Mesenchymal stem cell (in vitro differentiated cells and primary cell): ENCODE measurements around the gene TTC8.
A peak's percentile ranks its signal among the peaks of the same experiment; 100 is the strongest.

ENCODE experiments used
- DNase-seq: peaks from one replicate; pipeline ENCODE4 v3.0.0-alpha.2; 2013
- H2AFZ ChIP-seq: one replicate; pipeline ENCODE4 v1.6.1; 2013; ENCODE audit warnings: low read depth, mild to moderate bottlenecking, control low read depth, inconsistent platforms, low read length, moderate library complexity
- H2AK5ac ChIP-seq: 2 replicates; pipeline ENCODE4 v1.6.1; 2013; ENCODE audit warnings: low read length, moderate library complexity, mild to moderate bottlenecking, inconsistent platforms; ENCODE audit not compliant: severe bottlenecking
- H2BK120ac ChIP-seq: one replicate; pipeline ENCODE4 v1.6.1; 2013; ENCODE audit warnings: low read depth, mild to moderate bottlenecking, inconsistent platforms, low read length, moderate library complexity
- H2BK12ac ChIP-seq, 2 experiments: one replicate each; pipeline ENCODE4 v1.6.1; 2013; ENCODE audit warnings: inconsistent platforms in 2 of 2, low read length in 2 of 2, mild to moderate bottlenecking in 2 of 2, moderate library complexity in 2 of 2, control low read depth in 1 of 2
- H2BK15ac ChIP-seq: one replicate; pipeline ENCODE4 v1.6.1; 2013; ENCODE audit warnings: mild to moderate bottlenecking, low read depth, inconsistent platforms; ENCODE audit not compliant: poor library complexity, severe bottlenecking
- H2BK5ac ChIP-seq: 2 replicates; pipeline ENCODE4 v1.6.1; 2013; ENCODE audit warnings: low read depth, mild to moderate bottlenecking, low read length, control low read depth, inconsistent platforms; ENCODE audit not compliant: poor library complexity, severe bottlenecking
- H3K14ac ChIP-seq, 2 experiments: one replicate each; pipeline ENCODE4 v1.6.1; 2013; ENCODE audit warnings: inconsistent platforms in 2 of 2, low read length in 2 of 2, control low read depth in 1 of 2, mild to moderate bottlenecking in 1 of 2, moderate library complexity in 1 of 2
- H3K18ac ChIP-seq, 2 experiments: one replicate each; pipeline ENCODE4 v1.6.1; 2013; ENCODE audit warnings: inconsistent platforms in 2 of 2, low read length in 2 of 2, control low read depth in 1 of 2, low read depth in 1 of 2, mild to moderate bottlenecking in 1 of 2
- H3K23ac ChIP-seq, 2 experiments: one replicate each; pipeline ENCODE4 v1.6.1; 2013; ENCODE audit warnings: inconsistent platforms in 2 of 2, low read length in 2 of 2, mild to moderate bottlenecking in 2 of 2, moderate library complexity in 2 of 2, control low read depth in 1 of 2
- H3K27ac ChIP-seq: 2 replicates; pipeline ENCODE4 v1.5.1; 2013; ENCODE audit warnings: mild to moderate bottlenecking, moderate library complexity, low read length, control low read depth, inconsistent platforms; ENCODE audit not compliant: poor library complexity, severe bottlenecking
- H3K27me3 ChIP-seq, 2 experiments: 2 replicates each; pipeline versions ENCODE4 v1.6.1 to v1.7.0; 2013; ENCODE audit warnings: low read length in 2 of 2, mild to moderate bottlenecking in 2 of 2, moderate library complexity in 2 of 2, control low read depth in 1 of 2, inconsistent platforms in 1 of 2; ENCODE audit not compliant: control insufficient read depth in 1 of 2, insufficient read depth in 1 of 2
- H3K36me3 ChIP-seq, 2 experiments: 2 replicates each; pipeline versions ENCODE4 v1.6.1 to v1.7.0; 2013; ENCODE audit warnings: low read length in 2 of 2, control low read depth in 1 of 2, inconsistent platforms in 1 of 2, low read depth in 1 of 2, mild to moderate bottlenecking in 1 of 2; ENCODE audit not compliant: insufficient read depth in 2 of 2, control insufficient read depth in 1 of 2
- H3K4ac ChIP-seq, 2 experiments: one replicate each; pipeline ENCODE4 v1.6.1; 2013; ENCODE audit warnings: inconsistent platforms in 2 of 2, low read length in 2 of 2, mild to moderate bottlenecking in 2 of 2, moderate library complexity in 2 of 2, control low read depth in 1 of 2, low read depth in 1 of 2
- H3K4me1 ChIP-seq: 2 replicates; pipeline ENCODE4 v1.6.1; 2013; ENCODE audit warnings: low read depth, low read length, control low read depth; ENCODE audit not compliant: control insufficient read depth, insufficient read depth
- H3K4me2 ChIP-seq: 2 replicates; pipeline ENCODE4 v1.6.1; 2013; ENCODE audit warnings: low read length, mild to moderate bottlenecking, inconsistent platforms; ENCODE audit not compliant: poor library complexity, severe bottlenecking
- H3K4me3 ChIP-seq, 2 experiments: 2 replicates each; pipeline versions ENCODE4 v1.5.1 to v1.7.0; 2013; ENCODE audit warnings: low read length in 2 of 2, mild to moderate bottlenecking in 2 of 2, control low read depth in 1 of 2, low read depth in 1 of 2; ENCODE audit not compliant: insufficient read depth in 1 of 2
- H3K79me1 ChIP-seq: replicated peaks from 2 replicates; pipeline ENCODE4 v1.6.1; 2013; ENCODE audit warnings: mild to moderate bottlenecking, control low read depth, low read length, inconsistent platforms; ENCODE audit not compliant: poor library complexity, severe bottlenecking
- H3K9ac ChIP-seq: 2 replicates; pipeline ENCODE4 v1.7.0; 2013; ENCODE audit warnings: mild to moderate bottlenecking, low read length, moderate library complexity
- H3K9me3 ChIP-seq: 2 replicates; pipeline ENCODE4 v1.7.0; 2013; ENCODE audit warnings: mild to moderate bottlenecking, low read length; ENCODE audit not compliant: control insufficient read depth
- H4K8ac ChIP-seq: one replicate; pipeline ENCODE4 v1.6.1; 2013; ENCODE audit warnings: inconsistent platforms, mild to moderate bottlenecking, low read length, moderate library complexity
- H4K91ac ChIP-seq: one replicate; pipeline ENCODE4 v1.6.1; 2013; ENCODE audit warnings: mild to moderate bottlenecking, low read length, inconsistent platforms
- WGBS: methylation state at CpG from one replicate; pipeline ENCODE4 v1.1.7; 2013; ENCODE audit warnings: mixed read lengths; 5-methylcytosine and 5-hydroxymethylcytosine counted together

Gene TTC8

GRCh38 chr14:88910386-88910785 lies 85.9 kb downstream of the TTC8 start:
- Histone ChIP-seq H3K4me3 (peak overlapping the region in 1 of 2 experiments; percentile 31), H2AFZ (no peak overlapping the region), H3K4me1 (no peaks in the 10 kb centered on the region), H3K27me3 (no peaks in the 10 kb centered on the region), H3K36me3 (no peaks in the 10 kb centered on the region), H3K9ac (no peak overlapping the region), H3K18ac (no peak overlapping the region), H3K23ac (no peak overlapping the region), H3K4ac (no peak overlapping the region), H3K79me1 (no peaks in the 10 kb centered on the region), H4K91ac (peak overlapping the region; percentile 72), H2BK5ac (no peak overlapping the region), H2BK15ac (no peak overlapping the region), H3K9me3 (peaks cover 12% of the 10 kb centered on the region), H3K27ac (no peak overlapping the region), H4K8ac (no peak overlapping the region), H3K14ac (no peak overlapping the region), H3K4me2 (no peak overlapping the region), H2BK12ac (no peak overlapping the region), H2BK120ac (no peak overlapping the region), H2AK5ac (no peak overlapping the region)
- no peak for DNase-seq
- WGBS: 81% methylated on average over 6 of the region's 6 CpGs

- Histone ChIP-seq H4K91ac (no peak overlapping the region), H2BK120ac (no peak overlapping the region), H3K27me3 (no peaks in the 10 kb centered on the region), H3K4me1 (no peaks in the 10 kb centered on the region), H3K9ac (no peak overlapping the region), H2BK15ac (no peak overlapping the region), H2BK12ac (no peak overlapping the region), H3K4me3 (no peak overlapping the region), H2AFZ (no peak overlapping the region), H3K4me2 (no peak overlapping the region), H2BK5ac (no peak overlapping the region), H2AK5ac (no peak overlapping the region), H3K18ac (no peak overlapping the region), H3K4ac (no peak overlapping the region), H3K79me1 (no peaks in the 10 kb centered on the region), H3K23ac (no peak overlapping the region), H3K9me3 (peaks cover 12% of the 10 kb centered on the region), H3K27ac (no peak overlapping the region), H3K14ac (no peak overlapping the region), H3K36me3 (no peaks in the 10 kb centered on the region), H4K8ac (no peak overlapping the region)
- 80% methylated on average over 3 of the region's 4 CpGs for WGBS
- no peak for DNase-seq
Observed at GRCh38 chr14:88911809-88912208, 87.4 kb downstream of the TTC8 start.

GRCh38 chr14:88914956-88915355 lies 90.5 kb downstream of the TTC8 start:
- no peaks in the 10 kb centered on the region for H3K79me1 ChIP-seq
- H4K91ac ChIP-seq: no peak overlapping the region
- H3K9ac ChIP-seq: no peak overlapping the region
- H3K9me3 ChIP-seq: no peaks in the 10 kb centered on the region
- no peak overlapping the region for H2BK12ac ChIP-seq
- no peak overlapping the region for H3K14ac ChIP-seq
- H3K36me3 ChIP-seq: no peaks in the 10 kb centered on the region
- no peak overlapping the region for H3K4me3 ChIP-seq
- no peak overlapping the region for H2BK15ac ChIP-seq
- H2BK120ac ChIP-seq: no peak overlapping the region
- H3K27me3 ChIP-seq: no peaks in the 10 kb centered on the region
- no peak overlapping the region for H2BK5ac ChIP-seq
- no peak overlapping the region for H3K4me2 ChIP-seq
- H2AFZ ChIP-seq: no peak overlapping the region
- H4K8ac ChIP-seq: no peak overlapping the region
- 51% methylated on average over 3 of the region's 4 CpGs for WGBS
- H3K4ac ChIP-seq: no peak overlapping the region
- H3K27ac ChIP-seq: no peak overlapping the region
- no peak overlapping the region for H2AK5ac ChIP-seq
- no peak for DNase-seq
- no peak overlapping the region for H3K18ac ChIP-seq
- H3K23ac ChIP-seq: no peak overlapping the region
- no peaks in the 10 kb centered on the region for H3K4me1 ChIP-seq

GRCh38 chr14:88919502-88919901 lies 95.1 kb downstream of the TTC8 start:
- 65% methylated on average over 3 of the region's 3 CpGs for WGBS
- no peak overlapping the region for H3K4me2 ChIP-seq

More at GRCh38 chr14:88919502-88919901, 95.1 kb downstream of the TTC8 start:
- no peak overlapping the region for H2BK120ac ChIP-seq
- no peaks in the 10 kb centered on the region for H3K9me3 ChIP-seq
- no peak for DNase-seq
- no peaks in the 10 kb centered on the region for H3K27me3 ChIP-seq
- H3K27ac ChIP-seq: no peak overlapping the region
- H2BK5ac ChIP-seq: no peak overlapping the region
- no peak overlapping the region for H2AK5ac ChIP-seq
- no peaks in the 10 kb centered on the region for H3K4me1 ChIP-seq
- H2AFZ ChIP-seq: no peak overlapping the region
- H3K9ac ChIP-seq: no peak overlapping the region
- H3K79me1 ChIP-seq: no peaks in the 10 kb centered on the region
- no peak overlapping the region for H3K23ac ChIP-seq
- no peak overlapping the region for H2BK15ac ChIP-seq
- no peak overlapping the region for H3K18ac ChIP-seq
- no peak overlapping the region for H2BK12ac ChIP-seq
- no peak overlapping the region for H3K4me3 ChIP-seq
- H3K4ac ChIP-seq: no peak overlapping the region
- H4K91ac ChIP-seq: no peak overlapping the region
- H3K14ac ChIP-seq: no peak overlapping the region
- H3K36me3 ChIP-seq: no peaks in the 10 kb centered on the region
- no peak overlapping the region for H4K8ac ChIP-seq
